Measurements from ENCODE around the gene HHIPL1.

HHIPL1 gene

DNA sequence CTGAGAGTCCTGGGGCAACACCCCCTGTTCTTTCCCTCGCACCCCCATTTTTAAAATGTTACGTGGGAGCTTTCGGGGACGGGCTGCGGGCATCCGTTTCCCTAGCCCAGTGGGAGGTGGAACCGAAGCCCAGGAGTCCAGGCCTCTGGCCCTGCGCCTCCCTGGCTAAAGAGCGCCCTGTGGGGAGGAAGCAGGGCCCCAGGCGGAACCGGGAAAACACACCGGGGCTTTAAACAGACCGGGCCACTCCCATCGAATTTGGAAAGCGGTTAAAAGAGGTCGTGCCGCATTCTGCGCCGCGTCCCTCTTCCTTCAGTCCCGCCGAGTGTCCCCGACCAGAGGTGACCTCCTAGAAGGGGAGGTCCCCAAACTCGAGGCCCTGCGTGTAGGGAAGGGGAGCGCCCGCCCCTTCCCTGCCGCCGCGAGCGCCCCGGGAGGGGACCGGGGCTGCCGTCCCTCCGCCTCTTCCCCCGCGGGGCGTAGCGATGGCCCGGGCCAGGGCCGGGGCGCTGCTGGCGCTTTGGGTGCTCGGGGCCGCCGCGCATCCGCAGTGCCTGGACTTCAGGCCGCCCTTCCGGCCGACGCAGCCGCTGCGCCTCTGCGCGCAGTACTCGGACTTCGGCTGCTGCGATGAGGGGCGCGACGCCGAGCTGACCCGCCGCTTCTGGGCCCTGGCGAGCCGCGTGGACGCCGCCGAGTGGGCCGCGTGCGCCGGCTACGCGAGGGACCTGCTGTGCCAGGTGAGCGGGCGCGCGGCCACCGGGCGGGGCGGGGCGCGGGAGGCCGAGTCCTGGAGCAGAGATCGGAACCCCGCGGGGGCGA lies at the start of gene HHIPL1:
TSS of gene HHIPL1 (plus strand) at position 407 of the 822 bp plus-strand sequence. CDS start at position 486, 79 bp downstream.
- Histone ChIP-seq H3K9ac (ENCODE audit: insufficient read length) (no peak within 1 kb of the TSS), H3K27ac (no peak within 1 kb of the TSS), H3K9me3 (ENCODE audit: low read depth, low read length) (no peaks in the 10 kb centered on the region), H3K4me3 (no peak within 1 kb of the TSS), H3K36me3 (ENCODE audit: insufficient read depth, low read length) (no peaks in the 10 kb centered on the region)
- no peak for DNase-seq (ENCODE audit: low read depth, low spot score)
- TF ChIP-seq POLR2AphosphoS5 (IDR thresholded peaks at IDR 0.05; ENCODE audit: borderline replicate concordance, low read depth, low read length) (no peak), EZH2 (IDR thresholded peaks at IDR 0.05) (no peak), FOXP2 (optimal IDR thresholded peaks at IDR 0.05; ENCODE audit: control extremely low read depth, extremely low read length, insufficient read depth) (no peak)

DNA sequence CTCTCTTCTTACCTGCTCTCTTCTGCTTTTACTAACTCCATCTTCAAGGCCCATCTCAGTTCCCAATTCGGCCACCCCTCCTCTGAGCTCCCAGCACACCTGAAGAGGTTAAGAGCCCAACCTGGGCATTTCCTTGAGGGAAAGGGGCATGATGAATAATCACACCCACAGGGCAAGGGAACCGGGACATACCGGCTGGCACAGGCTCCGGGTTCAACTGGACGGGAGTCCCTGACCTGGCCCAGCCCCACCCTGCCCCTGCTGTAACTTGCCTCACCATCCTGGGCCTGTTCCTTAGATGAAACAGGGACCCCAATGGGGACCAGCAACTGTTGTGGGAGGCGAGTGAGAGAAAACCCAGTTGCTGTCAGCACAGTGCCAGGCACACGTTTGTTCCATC lies 49.4 kb upstream of the HHIPL1 start:
- H3K27ac ChIP-seq = no peak overlapping the region
- H3K9me3 ChIP-seq (ENCODE audit: low read depth, low read length) = no peaks in the 10 kb centered on the region
- no peak overlapping the region for H3K4me3 ChIP-seq
- H3K36me3 ChIP-seq (ENCODE audit: insufficient read depth, low read length) = no peaks in the 10 kb centered on the region
- no peak for DNase-seq (ENCODE audit: low read depth, low spot score)
- TF ChIP-seq EZH2 (IDR thresholded peaks at IDR 0.05) (no peak), FOXP2 (optimal IDR thresholded peaks at IDR 0.05; ENCODE audit: control extremely low read depth, extremely low read length, insufficient read depth) (no peak), POLR2AphosphoS5 (IDR thresholded peaks at IDR 0.05; ENCODE audit: borderline replicate concordance, low read depth, low read length) (no peak)
- H3K9ac ChIP-seq (ENCODE audit: insufficient read length) = no peak overlapping the region

- no peaks in the 10 kb centered on the region for H3K36me3 ChIP-seq (ENCODE audit: insufficient read depth, low read length)
- TF ChIP-seq POLR2AphosphoS5 (IDR thresholded peaks at IDR 0.05; ENCODE audit: borderline replicate concordance, low read depth, low read length) (no peak), FOXP2 (optimal IDR thresholded peaks at IDR 0.05; ENCODE audit: control extremely low read depth, extremely low read length, insufficient read depth) (no peak), EZH2 (IDR thresholded peaks at IDR 0.05) (no peak)
- H3K9ac ChIP-seq (ENCODE audit: insufficient read length) = no peak overlapping the region
- H3K27ac ChIP-seq = no peak overlapping the region
- no peak for DNase-seq (ENCODE audit: low read depth, low spot score)
- no peak overlapping the region for H3K4me3 ChIP-seq
- no peaks in the 10 kb centered on the region for H3K9me3 ChIP-seq (ENCODE audit: low read depth, low read length)
These were observed 48.8 kb upstream of the HHIPL1 start for GRCh38 chr14:99596071-99596627.

DNA sequence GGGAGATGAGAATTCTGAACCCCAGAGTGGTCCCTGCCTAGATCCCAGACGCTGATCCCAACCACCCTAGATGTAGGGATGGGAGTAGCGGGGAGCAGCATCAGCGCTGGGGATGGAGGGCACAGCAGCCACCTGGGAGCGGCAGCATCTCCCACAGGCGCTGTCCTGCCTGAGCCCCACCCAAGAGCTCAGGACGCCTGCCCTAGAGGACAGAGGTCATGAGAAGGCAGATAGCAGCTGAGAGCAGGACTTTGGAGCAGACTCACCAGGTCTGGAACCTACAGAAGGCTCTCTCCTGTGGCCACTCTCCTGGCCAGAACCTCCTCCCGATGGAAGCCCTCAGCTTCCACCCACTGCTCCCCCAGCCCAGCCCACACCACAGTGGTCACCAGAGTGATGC lies 48.2 kb upstream of the HHIPL1 start:
- no peak overlapping the region for H3K27ac ChIP-seq
- TF ChIP-seq EZH2 (IDR thresholded peaks at IDR 0.05) = no peak
- TF ChIP-seq FOXP2 (optimal IDR thresholded peaks at IDR 0.05; ENCODE audit: control extremely low read depth, extremely low read length, insufficient read depth) = no peak
- no peak for TF ChIP-seq POLR2AphosphoS5 (IDR thresholded peaks at IDR 0.05; ENCODE audit: borderline replicate concordance, low read depth, low read length)
- DNase-seq (ENCODE audit: low read depth, low spot score) = no peak
- H3K9me3 ChIP-seq (ENCODE audit: low read depth, low read length) = no peaks in the 10 kb centered on the region
- no peak overlapping the region for H3K9ac ChIP-seq (ENCODE audit: insufficient read length)
- H3K36me3 ChIP-seq (ENCODE audit: insufficient read depth, low read length) = no peaks in the 10 kb centered on the region
- no peak overlapping the region for H3K4me3 ChIP-seq

DNA sequence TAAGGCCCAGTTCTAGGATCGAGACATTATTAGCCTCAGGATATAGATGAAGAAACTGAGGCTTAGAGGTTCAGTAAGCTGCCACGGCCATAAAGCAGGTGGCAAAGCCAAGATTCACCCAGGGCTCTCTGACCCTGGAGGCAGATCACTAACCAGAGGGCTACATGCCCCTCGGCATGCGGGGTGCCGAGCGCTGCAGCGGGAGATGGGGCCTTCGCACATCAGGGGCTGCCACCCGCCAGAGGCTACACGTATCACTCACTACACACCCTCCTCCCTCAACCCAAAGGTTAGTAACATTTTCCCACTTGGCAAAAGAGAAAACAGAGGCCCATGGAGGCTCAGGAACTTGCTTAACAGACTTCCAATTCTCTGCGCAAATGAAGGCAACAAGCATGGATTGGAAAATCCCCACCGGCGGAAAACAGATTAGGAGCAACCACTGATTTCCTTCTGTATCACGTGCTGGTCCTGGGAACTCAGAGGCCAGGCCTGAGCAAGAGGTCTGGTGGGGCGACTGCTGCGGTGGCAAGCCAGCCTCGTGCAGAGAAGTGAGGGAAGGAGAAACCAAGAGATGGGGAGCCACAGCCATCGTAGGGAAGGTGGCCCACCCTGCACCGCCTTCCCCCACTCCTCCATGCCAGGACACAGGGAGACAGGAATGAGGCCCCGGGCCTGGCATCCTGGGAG lies 46.9 kb upstream of the HHIPL1 start:
- no peak for DNase-seq (ENCODE audit: low read depth, low spot score)
- H3K4me3 ChIP-seq = no peak overlapping the region
- no peak for TF ChIP-seq FOXP2 (optimal IDR thresholded peaks at IDR 0.05; ENCODE audit: control extremely low read depth, extremely low read length, insufficient read depth)
- TF ChIP-seq POLR2AphosphoS5 (IDR thresholded peaks at IDR 0.05; ENCODE audit: borderline replicate concordance, low read depth, low read length) = no peak
- TF ChIP-seq EZH2 (IDR thresholded peaks at IDR 0.05) = no peak
- no peak overlapping the region for H3K9ac ChIP-seq (ENCODE audit: insufficient read length)
- no peaks in the 10 kb centered on the region for H3K36me3 ChIP-seq (ENCODE audit: insufficient read depth, low read length)
- no peak overlapping the region for H3K27ac ChIP-seq
- no peaks in the 10 kb centered on the region for H3K9me3 ChIP-seq (ENCODE audit: low read depth, low read length)

DNA sequence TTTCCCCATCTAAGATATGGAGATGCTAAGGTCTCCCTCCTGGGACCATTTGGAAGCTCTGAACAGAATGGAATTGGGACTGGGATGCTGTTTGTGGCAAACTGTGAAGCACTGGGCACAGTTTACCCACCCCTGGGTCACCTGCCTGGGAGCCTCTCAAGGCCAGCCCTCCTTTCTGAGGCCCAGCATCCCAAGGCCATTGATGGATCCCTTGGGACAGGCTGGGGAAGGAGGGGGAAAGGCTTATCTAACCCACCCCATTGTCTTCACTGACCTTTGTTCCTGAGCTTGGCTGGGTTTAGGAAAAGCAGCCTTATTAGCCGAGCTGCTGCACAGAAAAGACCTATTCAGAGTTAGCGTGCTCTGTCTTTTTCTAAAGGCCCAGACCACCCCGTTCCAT lies 46.2 kb upstream of the HHIPL1 start:
- TF ChIP-seq POLR2AphosphoS5 (IDR thresholded peaks at IDR 0.05; ENCODE audit: borderline replicate concordance, low read depth, low read length) = no peak
- no peak for TF ChIP-seq EZH2 (IDR thresholded peaks at IDR 0.05)
- TF ChIP-seq FOXP2 (optimal IDR thresholded peaks at IDR 0.05; ENCODE audit: control extremely low read depth, extremely low read length, insufficient read depth) = no peak
- DNase-seq (ENCODE audit: low read depth, low spot score) = no peak
- Histone ChIP-seq H3K9ac (ENCODE audit: insufficient read length) (no peak overlapping the region), H3K4me3 (no peak overlapping the region), H3K27ac (no peak overlapping the region), H3K9me3 (ENCODE audit: low read depth, low read length) (no peaks in the 10 kb centered on the region), H3K36me3 (ENCODE audit: insufficient read depth, low read length) (no peaks in the 10 kb centered on the region)

DNA sequence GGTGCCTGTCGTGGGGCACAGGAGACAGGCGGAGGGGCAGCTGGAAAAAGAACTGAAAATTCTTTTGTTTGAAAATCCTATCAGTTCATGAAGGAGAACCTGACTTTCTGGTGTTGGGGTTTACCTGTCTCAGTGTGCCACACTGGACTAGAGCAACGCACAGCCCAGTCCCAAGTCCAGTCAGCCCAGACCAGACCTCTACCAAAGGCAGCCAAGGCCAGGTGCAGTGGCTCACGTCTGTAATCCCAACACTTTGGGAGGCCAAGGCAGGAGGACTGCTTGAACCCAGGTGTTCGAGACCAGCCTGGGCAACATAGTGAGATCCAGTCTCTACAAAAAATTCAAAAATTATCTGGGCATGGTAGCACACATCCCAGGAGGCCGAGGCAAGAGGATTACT lies 45.5 kb upstream of the HHIPL1 start:
- Histone ChIP-seq H3K4me3 (no peak overlapping the region), H3K9me3 (ENCODE audit: low read depth, low read length) (no peaks in the 10 kb centered on the region), H3K27ac (no peak overlapping the region), H3K36me3 (ENCODE audit: insufficient read depth, low read length) (no peaks in the 10 kb centered on the region), H3K9ac (ENCODE audit: insufficient read length) (no peak overlapping the region)
- DNase-seq (ENCODE audit: low read depth, low spot score) = no peak
- TF ChIP-seq EZH2 (IDR thresholded peaks at IDR 0.05) (no peak), FOXP2 (optimal IDR thresholded peaks at IDR 0.05; ENCODE audit: control extremely low read depth, extremely low read length, insufficient read depth) (no peak), POLR2AphosphoS5 (IDR thresholded peaks at IDR 0.05; ENCODE audit: borderline replicate concordance, low read depth, low read length) (no peak)

- Histone ChIP-seq H3K4me3 (no peak overlapping the region; the same call in 1 of the 2 replicates), H3K9me3 (ENCODE audit: low read depth, low read length) (no peaks in the 10 kb centered on the region), H3K27ac (no peak overlapping the region), H3K36me3 (ENCODE audit: insufficient read depth, low read length) (no peaks in the 10 kb centered on the region), H3K9ac (ENCODE audit: insufficient read length) (no peak overlapping the region)
- DNase-seq (ENCODE audit: low read depth, low spot score) = no peak
- TF ChIP-seq EZH2 (IDR thresholded peaks at IDR 0.05) (no peak), POLR2AphosphoS5 (IDR thresholded peaks at IDR 0.05; ENCODE audit: borderline replicate concordance, low read depth, low read length) (no peak), FOXP2 (optimal IDR thresholded peaks at IDR 0.05; ENCODE audit: control extremely low read depth, extremely low read length, insufficient read depth) (no peak)
These were observed 44.6 kb upstream of the HHIPL1 start for GRCh38 chr14:99600232-99600888.
